HPDE6-E6E7 (cell line): ENCODE results near the gene OR5K3.

ENCODE experiments used
- DNase-seq: peaks from one replicate; pipeline ENCODE4 v3.0.0; 2011; ENCODE audit warnings: missing footprints; ENCODE audit errors: extremely low spot score

The OR5K3 gene

DNA sequence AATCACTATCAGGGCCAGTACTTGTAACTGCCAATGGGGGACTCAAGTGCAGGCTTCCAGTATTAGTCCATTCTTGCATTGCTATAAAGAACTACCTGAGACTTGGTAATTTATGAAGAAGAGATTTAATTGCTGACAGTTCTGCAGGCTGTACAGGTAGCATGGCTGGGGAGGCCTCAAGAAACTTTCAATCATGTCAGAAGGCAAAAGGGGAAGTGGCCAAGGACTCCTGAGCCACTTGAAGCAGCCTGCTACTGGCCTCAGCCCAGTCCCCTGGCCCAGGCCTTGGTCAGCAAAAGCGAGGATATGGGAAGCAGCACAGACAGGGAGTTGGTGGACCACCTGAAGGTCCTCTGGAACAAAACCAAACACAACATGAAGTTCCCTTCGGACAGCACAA is 43.3 kb downstream of the OR5K3 start:
- DNase-seq, result no peak

DNA sequence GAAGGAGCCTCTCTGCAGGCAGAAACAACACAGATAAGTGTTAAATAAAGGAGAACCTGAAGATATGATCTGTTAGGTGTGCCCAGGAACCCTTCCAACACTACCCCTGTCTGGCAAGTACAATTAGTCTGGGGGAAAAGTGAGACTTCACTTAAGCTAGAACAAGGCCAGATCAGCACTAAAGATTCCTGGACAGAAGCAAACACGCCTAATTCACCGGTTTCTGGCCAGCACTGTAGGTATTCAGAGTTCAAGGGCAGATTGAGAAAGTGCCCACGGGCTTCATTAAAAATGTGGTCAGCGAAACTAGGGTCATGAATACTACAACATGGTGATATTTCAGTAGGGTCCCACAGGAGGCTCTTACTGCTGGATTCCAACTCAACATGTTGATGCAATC is 43.9 kb downstream of the OR5K3 start:
- no peak for DNase-seq

DNA sequence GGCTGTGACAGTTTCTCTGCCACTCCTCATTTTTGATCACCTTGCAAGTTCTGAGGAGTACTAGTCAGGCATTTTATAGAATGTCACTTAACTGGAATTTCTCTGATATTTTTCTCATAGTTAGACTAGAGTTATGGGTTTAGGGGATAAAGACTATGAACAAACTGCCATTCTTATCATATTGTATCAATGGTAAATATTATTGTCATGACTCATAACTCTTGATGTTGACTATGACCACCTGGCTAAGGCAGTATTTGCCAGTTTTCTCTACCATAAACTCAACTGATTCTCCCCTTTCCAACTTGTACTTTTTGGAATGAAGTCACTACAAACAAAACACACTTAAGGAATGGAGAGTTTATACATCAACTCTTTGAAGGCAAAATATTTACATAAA is 49.8 kb downstream of the OR5K3 start:
- DNase-seq, result no peak
